Activated CD4-positive, alpha-beta T cell treated with anti-CD3 and anti-CD28 coated beads, Interleukin-2, amount 10 ng/mL, durations not matched to agents 7 days and 5 days (primary cell): Measurements from ENCODE around the gene BLOC1S3. TPM values are rescaled to one million over a fixed set of nuclear protein-coding genes. Genes with fewer than 3 reads are reported as not detected.

Source experiments
- CTCF ChIA-PET: fragments of 350-600 bp; sonication (Branson Sonifier 250); formaldehyde crosslinking; loops from one replicate; lab custom pipeline; 2021; ENCODE audit warnings: antibody characterized with exemption; lab: Charles Lee
- POLR2A ChIA-PET: fragments of 350-600 bp; sonication (Branson Sonifier 250); formaldehyde crosslinking; loops from one replicate; lab custom pipeline; 2021; ENCODE audit warnings: antibody characterized with exemption; lab: Charles Lee
- DNase-seq: peaks from one replicate; pipeline ENCODE4 v3.0.0-alpha.2; 2020
- H3K27ac Mint-ChIP-seq: one replicate; pipeline ENCODE4 v1.8.0; 2021; ENCODE audit warnings: mild to moderate bottlenecking, moderate library complexity, mixed read lengths
- H3K27me3 Mint-ChIP-seq: one replicate; pipeline ENCODE4 v1.8.0; 2021; ENCODE audit warnings: mixed read lengths
- H3K36me3 Mint-ChIP-seq: one replicate; pipeline ENCODE4 v1.8.0; 2021; ENCODE audit warnings: low read depth, mixed read lengths
- H3K4me1 Mint-ChIP-seq: one replicate; pipeline ENCODE4 v1.8.0; 2021; ENCODE audit warnings: mixed read lengths
- H3K4me3 Mint-ChIP-seq: one replicate; pipeline ENCODE4 v1.8.0; 2021; ENCODE audit warnings: mild to moderate bottlenecking, moderate library complexity, mixed read lengths
- H3K9me3 Mint-ChIP-seq: one replicate; pipeline ENCODE4 v1.8.0; 2021; ENCODE audit warnings: mixed read lengths
- total RNA-seq, 2 experiments: library from RNA; stranded (reverse); gene quantifications; one replicate each; pipeline ENCODE4 v1.2.3, GENCODE V29; 2021

Gene BLOC1S3
- total RNA-seq, 2 experiments from 2014 or later, result 15.3 to 19.7 TPM

DNA sequence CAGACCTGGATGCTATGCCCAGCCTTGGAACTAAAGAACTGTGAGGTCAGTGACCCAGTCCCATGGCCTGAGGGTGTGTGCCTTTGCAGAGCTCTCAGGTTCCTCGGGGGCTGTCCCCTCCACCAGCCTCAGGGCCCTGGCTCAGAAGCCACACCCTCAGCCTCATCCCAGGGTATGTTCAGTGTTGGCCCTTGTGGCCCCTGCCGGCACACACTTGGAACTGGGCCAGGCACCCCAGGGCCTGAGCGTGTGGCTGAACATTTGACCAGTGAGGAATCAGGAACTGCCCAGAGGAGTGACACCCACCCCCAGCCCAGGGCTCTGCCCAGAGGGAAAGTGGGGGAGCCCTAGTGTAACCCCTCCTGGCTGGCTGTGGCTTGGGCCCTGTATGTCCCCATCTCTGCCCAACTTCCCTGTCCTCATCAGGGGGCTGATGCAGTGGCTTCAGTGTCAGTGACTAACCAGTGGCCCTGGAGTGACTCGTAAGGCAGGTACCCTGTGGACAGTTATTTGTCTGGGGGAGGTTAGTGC, 27.8 kb upstream of the BLOC1S3 start:
- Mint-ChIP-seq H3K36me3 (peaks cover 4% of the 10 kb centered on the region), H3K4me1 (peaks cover 26% of the 10 kb centered on the region), H3K9me3 (no peaks in the 10 kb centered on the region), H3K27me3 (peaks cover 24% of the 10 kb centered on the region), H3K27ac (peak overlapping the region; percentile 54), H3K4me3 (no peak overlapping the region)
- no peak for DNase-seq
- ChIA-PET POLR2A (no interaction called here), CTCF (interaction anchor here (1.4 kb wide), 1 partner anchor 14 kb away, joined by 3 read pairs; no protein-coding TSS in a partner anchor)

DNA sequence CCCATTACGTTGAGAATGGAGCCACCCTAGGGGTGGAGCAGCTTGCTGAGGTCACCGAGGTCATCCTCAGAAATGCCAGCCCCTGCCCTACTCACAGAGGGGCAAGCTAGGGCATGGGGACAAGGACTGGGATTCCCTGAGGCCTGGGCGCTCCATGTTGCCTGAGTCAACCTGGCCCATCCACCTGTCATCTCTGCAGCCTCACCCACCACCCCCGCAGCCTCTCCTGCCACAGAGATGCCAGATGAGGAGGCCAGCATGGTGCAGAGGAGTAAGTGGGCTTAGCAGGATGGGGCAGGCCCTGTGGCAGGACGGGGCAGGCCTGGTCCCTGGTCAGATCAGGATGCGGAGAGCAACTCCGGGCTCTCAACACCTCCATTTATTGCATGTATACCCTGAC, 27.3 kb upstream of the BLOC1S3 start:
- H3K4me1 Mint-ChIP-seq, result peaks cover 26% of the 10 kb centered on the region
- H3K27ac Mint-ChIP-seq, result peak overlapping the region; percentile 17
- peaks cover 26% of the 10 kb centered on the region for H3K27me3 Mint-ChIP-seq
- no peak overlapping the region for H3K4me3 Mint-ChIP-seq
- CTCF ChIA-PET, result no interaction called here
- POLR2A ChIA-PET, result no interaction called here
- H3K36me3 Mint-ChIP-seq, result peaks cover 4% of the 10 kb centered on the region
- no peak for DNase-seq
- no peaks in the 10 kb centered on the region for H3K9me3 Mint-ChIP-seq

DNA sequence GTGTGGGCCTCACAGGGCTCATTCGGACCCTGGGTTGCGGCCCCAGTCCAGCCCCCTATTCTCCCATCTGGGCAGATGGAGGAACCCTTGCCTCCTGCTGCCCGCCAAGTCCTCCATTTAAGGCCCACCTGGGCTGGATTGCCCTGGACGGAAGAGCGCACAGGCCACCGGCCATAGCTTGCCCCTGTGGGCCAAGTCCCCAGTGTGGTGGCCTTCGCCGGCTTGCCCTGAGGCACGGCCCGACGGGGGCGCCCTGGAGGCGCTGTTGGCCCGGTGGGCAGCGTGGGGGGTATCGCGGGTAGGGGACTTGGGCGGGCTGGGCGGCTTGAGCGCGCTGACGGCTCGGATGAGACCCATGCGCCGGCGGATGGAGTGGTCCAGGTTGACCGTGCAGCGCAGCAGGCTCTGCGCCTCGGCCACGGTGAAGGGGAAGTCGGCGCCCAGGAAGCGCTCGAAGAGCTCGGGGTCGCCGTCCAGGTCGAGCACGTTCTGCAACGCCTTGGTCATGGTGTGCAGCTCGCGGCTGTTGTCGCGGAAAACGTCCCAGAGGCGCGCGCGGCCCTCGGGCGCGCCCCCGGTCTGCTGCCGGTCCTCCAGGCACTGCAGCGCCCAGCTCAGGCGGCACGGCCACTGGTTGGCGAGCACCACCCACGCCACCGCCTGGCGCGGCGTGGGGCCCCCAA, 26.6 kb upstream of the BLOC1S3 start:
- CTCF ChIA-PET, result interaction anchor here (1.3 kb wide), 1 partner anchor 16 kb away, joined by 5 read pairs; no protein-coding TSS in a partner anchor
- Mint-ChIP-seq H3K36me3 (peaks cover 4% of the 10 kb centered on the region), H3K4me3 (peak overlapping the region; percentile 24), H3K9me3 (no peaks in the 10 kb centered on the region), H3K4me1 (peaks cover 26% of the 10 kb centered on the region), H3K27me3 (peaks cover 27% of the 10 kb centered on the region), H3K27ac (peak overlapping the region; percentile 17)
- DNase-seq, result no peak
- POLR2A ChIA-PET, result no interaction called here

DNA sequence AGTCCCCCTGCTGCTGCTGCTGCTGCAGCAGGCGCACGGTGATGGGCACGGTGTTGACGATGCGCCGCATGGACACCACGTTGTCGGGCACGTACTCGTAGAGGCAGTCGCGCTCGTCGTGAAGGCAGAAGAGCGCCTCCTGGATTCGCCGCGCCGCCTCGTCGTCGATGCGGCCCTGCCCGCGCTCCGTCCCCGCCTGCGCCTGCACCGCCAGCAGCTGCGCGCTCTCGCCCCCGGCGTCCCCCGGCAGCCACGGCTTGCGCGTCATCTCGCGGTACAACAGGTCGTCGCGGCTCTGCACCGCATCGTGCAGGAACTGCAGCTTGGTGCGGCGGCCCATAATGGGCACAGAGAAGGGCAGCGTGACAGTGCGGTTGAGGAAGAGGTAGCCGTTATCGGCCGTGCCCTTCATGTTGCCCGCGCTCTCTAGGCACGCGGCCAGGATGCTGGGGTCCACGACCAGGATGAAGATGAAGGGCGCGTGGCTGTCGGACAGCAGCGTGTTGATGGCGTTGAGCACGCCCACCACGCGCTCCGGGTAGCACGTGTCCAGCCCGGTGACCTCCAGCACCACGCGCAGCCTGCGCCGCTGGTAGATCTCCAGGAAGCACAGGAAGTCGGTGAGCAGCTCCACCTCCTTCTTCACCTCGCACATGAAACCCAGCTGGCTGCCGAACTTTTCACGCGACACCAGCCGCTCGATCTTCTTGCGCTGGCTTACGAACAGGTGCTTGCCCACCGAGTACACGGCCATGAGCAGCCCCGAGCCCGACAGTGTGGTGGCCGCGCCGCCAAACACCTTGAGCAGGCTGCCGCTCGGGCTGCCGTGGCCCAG, 25.9 kb upstream of the BLOC1S3 start:
- Mint-ChIP-seq H3K36me3 (peaks cover 4% of the 10 kb centered on the region), H3K4me3 (peak overlapping the region; percentile 54), H3K9me3 (no peaks in the 10 kb centered on the region), H3K27ac (peak overlapping the region; percentile 80), H3K27me3 (peaks cover 31% of the 10 kb centered on the region), H3K4me1 (peaks cover 26% of the 10 kb centered on the region)
- DNase-seq, result peak; percentile 65
- ChIA-PET CTCF (interaction anchor here (0.5 to 1.5 kb wide), 5 partner anchors 9 to 391 kb away, joined by 3 to 6 read pairs (median 5); no protein-coding TSS in a partner anchor), POLR2A (no interaction called here)

DNA sequence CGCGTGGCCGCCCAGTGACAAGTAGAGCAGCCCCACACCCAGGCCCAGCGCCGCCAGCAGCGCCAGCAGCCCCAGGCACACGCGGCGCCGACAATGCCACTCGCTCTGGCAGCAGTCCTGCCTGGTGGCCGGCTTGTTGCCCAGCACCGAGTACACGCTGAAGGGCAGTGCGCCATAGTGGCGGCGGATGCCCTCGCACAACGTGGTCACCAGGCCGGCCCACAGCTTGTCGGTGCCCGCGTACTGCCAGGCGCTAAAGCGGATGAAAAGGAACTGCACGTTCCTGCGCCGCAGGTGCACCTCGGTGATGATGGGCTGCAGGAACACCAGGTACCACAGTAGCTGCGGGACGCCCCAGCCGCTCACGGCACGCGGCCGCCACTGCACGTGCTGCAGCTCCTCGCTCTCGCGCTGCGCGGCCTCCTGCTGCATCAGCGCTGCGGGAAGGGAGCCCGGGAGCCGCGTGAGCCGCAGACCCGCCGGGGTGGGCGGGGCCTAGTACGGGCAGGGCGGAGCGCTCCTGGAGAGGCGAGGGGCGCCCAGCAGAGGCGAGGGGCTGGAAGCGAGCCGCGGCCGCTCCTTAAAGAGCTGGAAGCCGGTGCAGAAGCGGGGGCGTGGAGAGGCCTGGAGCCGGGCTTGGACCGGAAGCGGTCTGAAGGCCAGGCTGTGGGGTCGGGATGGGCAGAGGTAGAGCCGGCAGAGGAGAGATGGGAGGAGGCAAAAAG, 25.1 kb upstream of the BLOC1S3 start:
- Mint-ChIP-seq H3K9me3 (no peaks in the 10 kb centered on the region), H3K27ac (peak overlapping the region; percentile 80), H3K4me1 (peaks cover 26% of the 10 kb centered on the region), H3K27me3 (peaks cover 37% of the 10 kb centered on the region), H3K36me3 (peaks cover 4% of the 10 kb centered on the region), H3K4me3 (peak overlapping the region; percentile 43)
- ChIA-PET CTCF (interaction anchor here (0.5 to 1.5 kb wide), 5 partner anchors 9 to 392 kb away, joined by 3 to 6 read pairs (median 3); partner anchors contain the start of genes BLOC1S3 and TRAPPC6A), POLR2A (no interaction called here)
- peak; percentile 34 for DNase-seq

DNA sequence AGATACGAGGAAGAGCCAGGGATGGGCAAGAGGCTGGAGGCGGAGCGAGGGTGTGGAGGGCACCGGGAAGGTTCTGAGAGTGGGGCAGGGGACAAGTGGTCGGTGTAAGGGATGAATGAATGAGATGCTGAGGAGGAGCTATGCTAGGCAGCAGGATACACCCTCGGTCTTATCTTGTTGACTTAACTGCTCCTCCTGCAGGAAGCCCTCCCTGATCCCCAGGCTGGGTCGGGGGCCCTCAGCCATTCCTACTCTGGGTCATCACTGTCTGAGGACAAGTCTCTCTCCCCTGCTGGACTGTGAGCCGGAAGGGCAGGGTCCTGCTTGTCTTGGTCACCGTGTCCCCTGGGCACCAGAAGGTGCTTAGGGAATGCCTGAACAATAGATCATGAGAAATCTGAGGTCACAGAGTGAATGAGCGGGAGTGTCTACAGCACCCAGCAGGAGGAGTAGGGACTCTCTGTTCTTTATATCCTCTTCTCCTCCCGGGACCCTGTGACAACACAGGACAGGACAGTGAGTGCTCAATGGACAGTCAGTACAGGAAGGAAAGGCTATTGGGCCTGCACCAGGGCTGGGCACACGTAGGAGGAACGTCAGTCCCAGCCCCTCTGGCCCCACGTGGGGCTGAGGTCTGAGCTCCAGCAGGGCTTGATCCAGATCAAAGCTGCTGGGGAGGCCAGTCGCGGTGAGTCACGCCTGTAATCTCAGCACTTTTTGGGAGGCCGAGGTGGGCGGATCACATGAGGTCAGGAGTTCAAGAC, 24.3 kb upstream of the BLOC1S3 start:
- CTCF ChIA-PET, result interaction anchor here (0.9 to 1.5 kb wide), 4 partner anchors 10 to 94 kb away, joined by 3 to 5 read pairs (median 3); partner anchors contain the start of genes BLOC1S3 and TRAPPC6A
- Mint-ChIP-seq H3K9me3 (no peaks in the 10 kb centered on the region), H3K36me3 (peaks cover 4% of the 10 kb centered on the region), H3K4me1 (peaks cover 21% of the 10 kb centered on the region), H3K27ac (no peak overlapping the region), H3K4me3 (peak overlapping the region; percentile 43), H3K27me3 (peaks cover 38% of the 10 kb centered on the region)
- POLR2A ChIA-PET, result no interaction called here
- no peak for DNase-seq

DNA sequence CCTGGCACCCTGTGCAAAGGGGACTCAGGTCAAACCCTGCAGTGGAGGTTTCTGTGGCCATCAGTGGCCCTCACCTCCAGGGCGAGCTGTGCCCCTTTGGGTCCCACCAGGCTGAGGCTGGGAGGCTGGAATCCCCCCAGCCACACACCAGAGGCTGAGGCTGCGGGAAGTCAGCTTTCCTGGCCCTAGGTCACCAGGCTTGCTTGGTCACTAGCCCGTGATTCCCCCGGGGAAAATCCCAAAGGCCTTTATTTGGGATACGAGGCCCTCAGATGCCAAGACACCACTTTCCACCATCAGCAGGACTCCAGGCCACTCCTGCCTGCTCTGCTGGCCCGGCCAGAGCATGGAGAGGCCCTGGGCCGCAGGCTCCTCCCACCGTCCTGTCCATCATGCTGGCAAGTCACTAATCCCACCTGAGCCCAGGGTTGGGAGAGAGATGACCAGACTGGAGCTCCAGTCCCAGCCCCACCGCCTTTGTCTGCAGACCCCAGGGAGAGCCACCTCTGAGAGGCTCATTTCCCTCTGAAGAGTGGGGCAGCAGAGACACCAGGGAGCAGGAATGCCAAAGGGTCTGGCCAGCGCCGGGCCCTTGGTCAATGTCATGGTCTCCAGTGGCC, 22.5 kb upstream of the BLOC1S3 start:
- Mint-ChIP-seq H3K4me3 (no peak overlapping the region), H3K36me3 (peaks cover 4% of the 10 kb centered on the region), H3K27me3 (peaks cover 37% of the 10 kb centered on the region), H3K4me1 (peaks cover 16% of the 10 kb centered on the region), H3K27ac (no peak overlapping the region), H3K9me3 (no peaks in the 10 kb centered on the region)
- ChIA-PET POLR2A (no interaction called here), CTCF (interaction anchor here (0.7 kb wide), 1 partner anchor 283 kb away, joined by 3 read pairs; no protein-coding TSS in a partner anchor)
- DNase-seq, result no peak

DNA sequence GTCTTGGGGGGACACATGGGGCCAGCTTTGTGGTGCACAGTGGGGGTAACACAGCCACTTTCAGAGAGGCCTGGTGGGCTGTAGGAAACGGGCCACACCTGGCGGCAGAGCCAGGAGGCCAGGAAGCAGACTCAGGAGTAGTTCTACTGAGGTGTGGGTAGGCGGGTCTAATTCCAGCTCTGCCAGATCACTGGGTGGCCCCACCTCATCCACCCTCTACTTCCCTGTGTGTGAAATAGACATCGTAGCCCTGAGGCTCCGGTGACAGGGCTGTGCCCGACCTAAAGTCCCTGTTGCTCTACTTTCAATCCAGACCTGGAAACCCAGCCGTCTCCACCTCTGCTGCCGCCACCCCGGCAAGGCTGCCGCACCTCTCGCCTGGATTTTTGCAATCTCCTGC, 21.8 kb upstream of the BLOC1S3 start:
- H3K9me3 Mint-ChIP-seq, result no peaks in the 10 kb centered on the region
- DNase-seq, result no peak
- H3K36me3 Mint-ChIP-seq, result peaks cover 4% of the 10 kb centered on the region
- ChIA-PET CTCF (no interaction called here), POLR2A (no interaction called here)
- peaks cover 16% of the 10 kb centered on the region for H3K4me1 Mint-ChIP-seq
- no peak overlapping the region for H3K27ac Mint-ChIP-seq
- H3K4me3 Mint-ChIP-seq, result no peak overlapping the region
- peaks cover 31% of the 10 kb centered on the region for H3K27me3 Mint-ChIP-seq

DNA sequence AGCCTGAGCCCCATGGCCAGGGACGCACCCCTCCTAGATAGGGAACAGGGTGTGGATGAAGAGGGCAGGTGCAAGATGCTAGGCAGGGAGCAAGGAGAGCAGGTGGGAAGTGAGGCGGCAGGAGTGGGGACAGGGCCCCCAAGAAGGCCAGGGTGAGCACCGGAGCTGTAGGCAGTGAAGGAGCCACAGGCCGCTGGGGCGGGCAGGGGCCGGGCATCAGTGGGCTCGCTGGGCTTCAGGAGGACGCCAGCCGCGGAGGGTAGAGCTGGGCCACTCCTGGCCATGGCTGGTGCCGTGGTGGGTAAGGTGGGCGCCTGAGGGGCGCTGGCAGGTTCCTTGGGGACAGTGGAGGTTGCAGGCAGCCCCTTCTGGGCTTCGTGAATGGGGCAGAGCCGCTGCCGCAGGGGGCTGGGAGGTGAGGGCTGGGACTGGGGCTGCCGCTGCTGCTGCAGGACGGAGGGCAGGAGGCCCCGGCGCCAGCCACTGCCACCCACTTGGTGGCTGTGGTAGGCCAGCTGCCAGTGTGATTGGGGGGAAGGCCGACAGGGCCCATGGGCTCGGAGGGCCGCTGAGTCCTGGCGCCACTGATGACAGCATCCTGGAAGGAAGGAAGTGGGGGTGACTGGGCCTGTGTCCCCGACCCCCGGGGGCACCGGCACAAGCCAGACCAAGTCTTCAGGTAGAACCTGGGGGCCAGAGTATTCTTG, 19.9 kb upstream of the BLOC1S3 start:
- DNase-seq, result no peak
- ChIA-PET CTCF (interaction anchor here (1.4 to 1.5 kb wide), 2 partner anchors 15 to 33 kb away, joined by 3 to 4 read pairs; no protein-coding TSS in a partner anchor), POLR2A (no interaction called here)
- Mint-ChIP-seq H3K9me3 (no peaks in the 10 kb centered on the region), H3K27ac (peak overlapping the region; percentile 46), H3K4me1 (peaks cover 7% of the 10 kb centered on the region), H3K36me3 (no peaks in the 10 kb centered on the region), H3K4me3 (no peak overlapping the region), H3K27me3 (peaks cover 24% of the 10 kb centered on the region)

DNA sequence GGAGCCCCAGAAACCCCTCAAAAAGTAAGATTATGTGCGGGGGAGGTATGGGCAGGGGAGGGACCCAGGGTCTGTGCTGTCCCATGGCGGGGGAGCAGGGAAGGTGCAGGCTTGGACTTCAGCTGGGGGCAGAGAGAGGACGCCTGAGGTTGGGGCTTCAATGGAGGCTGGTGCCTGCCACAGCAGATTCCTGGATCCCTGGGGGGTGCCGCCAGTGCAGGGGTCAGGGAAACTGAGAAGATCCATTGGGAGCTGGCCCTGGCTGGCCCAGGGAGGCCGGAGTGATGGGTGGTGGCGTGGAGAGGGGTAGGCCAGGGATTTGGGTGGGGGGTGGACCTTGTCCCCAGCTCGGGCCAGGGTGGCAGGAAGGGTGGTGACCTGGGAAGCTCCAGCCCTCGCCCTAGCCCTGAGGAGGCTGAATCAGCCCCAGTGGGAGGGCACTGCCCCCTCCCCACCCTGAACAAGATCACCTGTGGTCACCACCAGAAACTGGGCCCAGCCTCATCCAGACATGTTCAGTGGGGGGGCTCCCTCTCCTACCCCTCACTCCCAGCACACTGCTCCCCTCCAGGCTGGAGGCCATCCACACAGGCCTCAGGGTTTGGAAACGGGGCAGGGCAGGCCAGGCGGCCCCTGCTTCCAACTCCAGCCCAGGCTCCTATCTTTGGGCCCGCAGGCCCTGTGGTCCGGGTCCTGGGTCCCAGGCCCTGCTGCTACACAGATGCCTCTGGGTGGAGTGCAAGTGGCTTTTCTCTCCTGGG, 19.2 kb upstream of the BLOC1S3 start:
- no peaks in the 10 kb centered on the region for H3K36me3 Mint-ChIP-seq
- H3K4me3 Mint-ChIP-seq, result no peak overlapping the region
- POLR2A ChIA-PET, result no interaction called here
- peaks cover 8% of the 10 kb centered on the region for H3K4me1 Mint-ChIP-seq
- no peak for DNase-seq
- H3K27me3 Mint-ChIP-seq, result peaks cover 17% of the 10 kb centered on the region
- H3K9me3 Mint-ChIP-seq, result no peaks in the 10 kb centered on the region
- no peak overlapping the region for H3K27ac Mint-ChIP-seq
- CTCF ChIA-PET, result interaction anchor here (1.1 to 1.5 kb wide), 3 partner anchors 11 to 33 kb away, joined by 3 to 4 read pairs (median 3); no protein-coding TSS in a partner anchor
